Fibroblast of upper back skin (primary cell): ENCODE measurements around the gene FOXO3.
"Not testable (repeated sequence)": the region's sequence is repeated elsewhere in the genome, so short reads cannot be mapped to it uniquely, and the experiment has no call there.

Experiments used
- DNase-seq: peaks from one replicate; pipeline ENCODE4 v3.0.0-alpha.2; 2013

FOXO3 gene

GRCh38 chr6:108663494-108664064 is 102.9 kb downstream of the FOXO3 start:
- not testable (repeated sequence) for DNase-seq

DNA sequence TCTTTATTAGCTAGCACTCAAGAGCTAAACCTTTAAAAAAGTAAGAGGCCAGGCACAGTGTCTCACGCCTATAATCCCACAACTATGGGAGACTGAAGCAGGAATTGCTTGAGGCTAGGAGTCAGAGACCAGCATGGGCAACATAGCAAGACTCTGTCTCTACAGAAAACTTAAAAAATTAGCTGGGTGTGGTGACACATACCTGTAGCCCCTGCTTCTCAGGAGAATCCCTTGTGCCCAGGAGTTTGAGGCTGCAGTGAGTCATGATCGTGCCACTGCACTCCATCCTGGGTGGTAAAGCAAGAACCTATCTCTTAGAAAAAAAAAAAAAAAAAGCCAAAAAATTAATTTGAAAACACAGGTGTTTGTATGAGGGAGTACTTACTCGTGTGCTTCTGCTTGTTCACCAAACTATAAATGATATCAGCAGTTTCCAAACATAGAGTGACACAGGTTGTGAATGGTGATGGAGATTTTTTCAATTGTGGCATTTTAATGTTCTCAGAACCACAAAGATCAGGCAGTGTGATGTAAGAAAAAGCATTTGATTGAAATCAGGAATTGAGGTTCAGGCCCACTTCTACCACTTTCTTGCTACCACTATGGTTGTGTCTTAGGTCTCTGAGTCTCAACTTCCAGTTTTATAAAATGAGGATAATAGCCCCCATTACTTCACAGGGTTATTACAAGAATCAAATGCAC is 104.9 kb downstream of the FOXO3 start:
- no peak for DNase-seq

DNA sequence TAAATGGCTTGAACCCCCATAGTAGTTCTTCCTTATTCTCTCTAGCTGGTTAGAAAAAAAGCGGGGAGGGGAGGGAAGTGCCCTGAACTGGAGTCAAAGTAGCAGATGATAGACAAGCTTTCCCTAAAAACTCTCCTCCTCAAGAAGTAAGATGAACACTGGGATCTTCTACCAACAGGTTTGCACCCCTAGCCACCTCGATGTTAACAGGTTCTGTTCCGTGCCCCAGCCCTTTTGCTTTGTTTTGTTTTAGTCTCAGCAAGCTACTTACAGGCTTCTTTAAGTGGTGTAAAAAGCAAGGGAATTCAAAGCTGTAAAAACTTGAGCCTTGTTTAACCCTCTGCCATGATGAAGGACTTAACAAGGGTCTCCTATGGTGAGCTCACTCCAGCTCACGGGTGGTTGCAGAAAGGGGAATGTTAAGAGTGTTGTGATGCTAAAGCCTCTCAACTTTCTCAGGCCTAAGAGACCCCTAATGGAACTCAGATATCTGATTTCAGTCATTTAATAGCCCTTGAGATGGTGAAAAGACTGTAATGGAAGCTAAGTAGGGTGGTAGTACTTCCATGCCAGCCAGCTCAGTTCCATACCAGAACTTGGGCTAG is 106.0 kb downstream of the FOXO3 start:
- DNase-seq, result no peak

- peak; percentile 66 for DNase-seq
Observed at GRCh38 chr6:108667993-108668392, 107.3 kb downstream of the FOXO3 start.

GRCh38 chr6:108669673-108670072 is 109.0 kb downstream of the FOXO3 start:
- no peak for DNase-seq

DNA sequence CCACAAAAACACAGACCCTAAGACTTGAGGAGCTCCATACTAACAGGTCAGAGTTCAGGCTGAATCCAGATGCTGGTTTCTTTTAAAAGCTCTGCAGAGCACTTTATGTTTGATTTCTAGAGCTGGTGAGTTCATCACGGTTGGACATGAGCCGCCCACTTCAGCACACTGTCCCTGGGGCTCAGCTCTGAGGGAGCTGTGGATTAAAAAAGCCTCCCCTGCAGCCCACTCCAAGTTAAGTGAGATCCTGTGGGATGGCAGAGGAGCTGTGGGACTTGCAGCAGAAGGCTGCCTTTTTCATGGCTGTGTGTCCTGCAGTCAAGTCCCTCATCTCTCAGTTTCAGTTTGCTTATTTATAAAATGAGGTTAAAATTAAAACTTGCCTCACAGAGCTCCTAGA is 110.5 kb downstream of the FOXO3 start:
- no peak for DNase-seq

DNA sequence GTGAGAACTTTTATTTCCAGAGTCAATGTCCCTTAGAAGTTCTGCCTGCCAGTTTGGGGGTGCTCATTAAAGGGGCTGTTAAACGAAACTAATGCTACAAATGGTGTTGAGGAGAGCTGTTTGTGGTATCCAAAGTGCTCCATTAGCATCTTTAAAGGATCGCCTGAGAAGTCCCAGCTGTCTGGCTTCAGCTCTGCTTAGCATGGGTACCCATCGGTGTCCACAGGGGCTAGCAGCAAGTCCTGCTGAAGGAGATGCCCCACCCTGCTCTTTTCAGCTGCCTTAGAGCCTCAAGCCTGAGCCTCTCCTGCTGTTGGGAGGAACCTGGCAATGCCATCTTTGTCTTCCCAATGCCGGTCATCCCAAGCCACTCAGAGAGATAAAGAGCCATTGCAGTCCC is 111.1 kb downstream of the FOXO3 start:
- no peak for DNase-seq

DNA sequence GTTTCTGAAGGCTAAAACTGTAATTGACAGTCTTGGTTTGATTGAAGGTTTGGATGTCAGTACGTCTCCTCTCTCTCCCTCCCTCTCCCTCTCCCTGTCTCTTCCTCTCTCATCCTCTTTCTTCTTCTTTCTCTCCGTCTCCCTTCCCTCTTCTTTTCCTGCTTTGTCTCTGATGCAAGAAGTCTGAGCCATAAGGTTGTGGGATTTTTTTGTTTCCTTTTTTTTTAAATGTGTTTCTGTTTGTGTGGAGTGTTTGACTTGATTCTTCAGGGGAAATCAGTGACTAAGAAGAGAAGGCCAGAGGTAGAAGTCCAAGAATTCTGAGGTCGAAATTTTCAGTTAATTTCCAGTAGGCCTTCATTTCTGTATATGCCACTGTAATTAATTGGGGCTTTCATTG is 111.9 kb downstream of the FOXO3 start:
- DNase-seq, result no peak

- no peak for DNase-seq
Observed at GRCh38 chr6:108673153-108673552, 112.4 kb downstream of the FOXO3 start.

- no peak for DNase-seq
Observed at GRCh38 chr6:108673602-108674001, 112.9 kb downstream of the FOXO3 start.

- DNase-seq, result no peak
Observed at GRCh38 chr6:108675226-108676200, 114.8 kb downstream of the FOXO3 start.

DNA sequence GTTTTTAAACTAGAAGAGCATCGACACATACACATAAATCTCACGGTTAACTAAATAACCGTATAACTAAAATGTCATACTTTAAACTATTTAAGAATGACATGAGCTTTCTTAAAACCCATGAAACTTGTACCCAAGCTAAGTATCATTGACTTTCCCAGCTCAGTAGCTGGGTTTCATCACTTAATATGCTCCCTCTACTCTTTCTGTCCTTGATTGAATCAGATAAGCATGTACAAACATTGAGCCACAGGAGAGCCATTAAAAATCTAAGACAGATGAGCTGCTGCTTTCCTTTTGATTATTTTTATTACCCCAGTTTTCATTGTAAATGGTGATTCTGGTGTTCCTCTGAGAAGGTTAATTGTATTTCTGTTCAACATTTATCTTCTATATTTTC is 115.8 kb downstream of the FOXO3 start:
- DNase-seq, result no peak

DNA sequence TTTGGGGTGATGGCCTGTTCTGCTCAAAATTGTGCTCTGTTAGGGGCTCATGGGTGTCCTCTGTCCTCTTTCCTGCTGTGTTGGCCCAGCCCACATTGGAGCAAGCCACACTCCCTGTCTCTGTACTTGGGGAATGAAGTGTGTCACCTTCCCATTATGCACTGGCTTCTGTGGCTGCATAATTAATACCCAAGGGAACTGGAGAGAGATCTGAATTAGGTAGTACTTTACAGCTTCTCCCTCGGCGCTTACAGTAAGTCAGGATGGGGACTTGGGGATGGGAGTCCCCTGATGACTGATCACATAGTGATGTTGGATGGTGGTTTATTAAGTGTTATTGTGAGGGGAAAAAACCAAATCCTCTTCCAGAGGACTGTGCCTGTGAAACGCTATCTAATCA is 116.6 kb downstream of the FOXO3 start:
- peak; percentile 40 for DNase-seq

DNA sequence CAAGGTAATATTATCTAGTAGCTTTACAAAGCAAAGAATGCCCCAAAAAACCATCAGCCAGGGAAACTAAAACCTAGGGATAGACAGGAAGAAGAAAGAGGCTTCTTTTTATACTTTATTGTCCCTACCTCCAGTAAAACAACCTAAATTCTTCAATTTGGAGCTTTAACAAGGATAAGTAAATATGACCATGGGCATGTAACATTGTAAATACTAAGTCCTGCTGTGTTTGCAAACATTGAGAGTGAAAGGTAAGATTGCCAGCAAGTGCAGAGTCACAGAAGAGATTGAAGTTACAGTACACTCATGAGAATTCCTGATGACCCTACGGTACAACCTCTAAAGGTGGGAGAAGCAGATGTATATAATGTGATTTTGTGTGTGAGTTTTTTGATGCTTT is 117.2 kb downstream of the FOXO3 start:
- DNase-seq, result no peak

DNA sequence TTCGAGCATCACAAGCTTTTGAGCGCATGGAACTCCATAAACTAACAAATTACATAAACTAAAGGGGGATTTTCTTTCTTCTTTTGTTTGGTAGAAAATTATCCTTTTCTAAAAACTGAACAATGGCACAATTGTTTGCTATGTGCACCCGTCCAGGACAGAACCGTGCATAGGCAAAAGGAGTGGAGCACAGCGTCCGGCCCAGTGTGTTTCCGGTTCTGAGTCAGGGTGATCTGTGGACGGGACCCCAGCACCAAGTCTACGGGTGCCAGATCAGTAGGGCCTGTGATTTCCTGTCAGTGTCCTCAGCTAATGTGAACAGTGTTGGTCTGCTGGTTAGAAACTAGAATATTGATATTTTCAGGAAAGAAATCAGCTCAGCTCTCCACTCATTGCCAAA is 119.6 kb downstream of the FOXO3 start:
- DNase-seq, result not testable (repeated sequence)

- DNase-seq, result peak; percentile 32
Observed at GRCh38 chr6:108681721-108682120, 121.0 kb downstream of the FOXO3 start.

DNA sequence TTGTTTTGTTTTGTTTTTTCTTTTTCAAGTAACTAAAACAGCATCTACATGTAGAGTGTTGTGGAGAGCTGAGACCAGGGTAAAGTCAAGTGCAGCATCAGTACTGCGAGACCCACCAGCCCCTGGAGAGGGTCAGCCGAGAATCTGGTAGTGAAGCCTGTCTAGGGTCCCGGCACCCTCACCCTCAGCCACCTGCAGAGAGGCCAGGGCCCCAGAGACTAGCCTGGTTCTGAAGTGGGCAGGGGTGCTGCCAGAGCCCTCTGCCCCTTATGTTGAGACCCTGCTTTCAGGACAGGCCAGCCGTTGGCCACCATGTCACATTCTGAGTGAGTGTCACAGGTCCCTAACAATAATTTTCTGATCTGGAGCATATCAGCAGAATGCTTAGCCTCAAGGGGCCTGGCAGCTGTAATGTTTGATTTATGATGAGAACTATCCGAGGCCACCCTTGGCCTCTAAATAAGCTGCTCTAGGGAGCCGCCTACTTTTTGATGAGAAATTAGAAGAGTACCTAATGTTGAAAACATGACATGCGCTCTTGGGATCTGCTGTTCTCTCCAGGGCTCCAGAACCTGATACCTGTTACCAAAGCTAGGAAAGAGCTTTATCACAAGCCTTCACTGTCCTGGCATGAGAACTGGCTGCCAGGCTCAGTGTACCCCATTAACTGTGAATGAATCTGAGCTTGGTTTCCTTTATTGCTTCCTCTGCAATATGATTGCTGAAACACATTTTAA is 121.8 kb downstream of the FOXO3 start:
- DNase-seq, result not testable (repeated sequence)

- not testable (repeated sequence) for DNase-seq
Observed at GRCh38 chr6:108683976-108684375, 123.3 kb downstream of the FOXO3 start.

DNA sequence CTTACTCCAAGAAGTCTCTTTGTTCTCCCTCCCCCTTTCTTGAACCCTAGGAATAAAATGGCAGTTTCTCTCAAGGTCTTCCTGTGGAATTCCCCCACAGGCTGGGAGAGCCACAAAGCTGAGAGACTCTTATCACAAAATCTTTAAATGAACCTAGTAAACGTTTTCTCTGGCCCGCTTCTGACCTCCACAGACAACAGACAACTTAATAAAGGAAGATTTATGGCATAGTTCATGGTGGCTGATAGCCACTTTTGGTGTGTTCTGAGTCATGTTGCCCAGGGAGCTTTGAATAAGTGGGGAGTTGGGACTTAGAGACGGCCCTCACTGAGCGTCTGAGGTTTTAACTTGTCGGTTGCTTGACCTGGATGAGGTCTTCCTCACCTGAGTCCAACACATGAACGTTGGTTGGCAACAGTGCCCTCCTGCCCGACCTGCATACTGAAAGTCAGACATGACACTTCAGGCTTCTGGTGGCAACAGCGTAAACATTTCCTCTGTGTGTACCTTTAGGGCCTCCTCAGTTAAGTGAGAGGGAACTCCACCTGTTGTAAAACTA is 124.1 kb downstream of the FOXO3 start:
- peak; percentile 78 for DNase-seq

- DNase-seq, result no peak
Observed at GRCh38 chr6:108685970-108686369, 125.3 kb downstream of the FOXO3 start.

DNA sequence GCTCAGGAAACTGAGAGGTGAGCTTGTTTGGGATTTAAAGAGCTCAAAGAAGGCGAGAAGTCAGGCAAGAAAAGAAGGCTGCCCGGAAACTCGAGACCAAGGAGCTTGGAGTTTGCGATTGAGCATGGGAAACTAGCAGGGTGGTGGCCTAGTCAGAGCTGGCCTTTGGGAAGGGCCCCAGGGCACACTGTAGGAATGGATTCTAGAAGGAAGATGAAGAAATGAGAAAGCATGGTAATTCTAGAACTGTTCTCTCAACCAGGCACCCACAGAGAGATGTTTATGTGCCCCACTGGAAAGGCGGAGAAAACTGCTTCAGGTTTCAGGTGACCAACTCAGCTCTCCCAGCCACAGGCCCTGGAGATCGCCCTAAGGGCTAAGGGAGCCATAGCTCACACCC is 126.2 kb downstream of the FOXO3 start:
- no peak for DNase-seq

GRCh38 chr6:108687921-108688320 is 127.2 kb downstream of the FOXO3 start:
- DNase-seq, result no peak
